HG03520 (cell line): ENCODE measurements around the gene ATF6B.

Experiments used
- ATAC-seq: cut with Tn5 transposase; IDR thresholded peaks from one replicate; pipeline ENCODE4 v1.9.1; 2021; ENCODE audit warnings: mild to moderate bottlenecking, moderate library complexity; ENCODE audit not compliant: unreplicated experiment

The ATF6B gene

DNA sequence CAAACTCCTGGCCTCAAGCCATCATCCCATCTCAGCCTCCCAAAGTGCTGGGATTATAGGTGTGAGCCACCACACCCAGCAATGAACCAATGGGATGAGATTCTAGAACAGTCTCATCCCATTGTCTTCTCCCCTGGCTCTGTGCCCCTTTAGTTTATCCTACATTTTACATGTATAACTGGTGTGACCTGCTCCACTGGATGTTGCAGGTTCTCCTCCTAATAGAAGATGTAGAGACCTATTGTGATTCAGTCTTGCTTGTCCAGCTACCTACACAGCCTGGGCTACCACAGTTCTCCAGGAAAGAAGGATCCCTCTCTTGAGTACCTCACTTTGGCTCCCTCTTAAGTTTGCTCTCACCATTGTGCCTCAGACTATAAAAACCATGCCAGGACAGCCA lies 4.1 kb upstream of the ATF6B start:
- no peak for ATAC-seq

DNA sequence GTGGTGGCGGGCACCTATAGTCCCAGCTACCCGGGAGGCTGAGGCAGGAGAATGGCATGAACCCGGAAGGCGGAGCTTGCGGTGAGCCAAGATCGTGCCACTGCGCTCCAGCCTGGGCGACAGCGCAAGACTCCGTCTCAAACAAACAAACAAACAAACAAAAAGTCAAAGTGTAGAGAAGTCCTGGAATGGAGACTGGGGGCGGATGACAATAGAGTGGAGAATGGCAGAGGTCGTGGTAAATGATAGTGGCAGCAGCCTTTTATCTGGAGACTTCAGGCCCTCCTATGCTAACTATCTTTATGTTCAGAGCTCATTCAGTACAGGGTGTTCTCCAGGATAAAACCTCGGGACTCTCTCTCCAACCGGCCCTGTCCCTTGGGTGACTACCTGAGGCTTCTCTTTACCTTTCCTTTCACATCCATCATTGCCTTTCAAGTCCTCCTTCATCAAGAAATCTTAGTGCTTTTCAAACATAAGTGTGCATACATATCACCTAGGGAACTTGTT lies 3.4 kb upstream of the ATF6B start:
- no peak for ATAC-seq

DNA sequence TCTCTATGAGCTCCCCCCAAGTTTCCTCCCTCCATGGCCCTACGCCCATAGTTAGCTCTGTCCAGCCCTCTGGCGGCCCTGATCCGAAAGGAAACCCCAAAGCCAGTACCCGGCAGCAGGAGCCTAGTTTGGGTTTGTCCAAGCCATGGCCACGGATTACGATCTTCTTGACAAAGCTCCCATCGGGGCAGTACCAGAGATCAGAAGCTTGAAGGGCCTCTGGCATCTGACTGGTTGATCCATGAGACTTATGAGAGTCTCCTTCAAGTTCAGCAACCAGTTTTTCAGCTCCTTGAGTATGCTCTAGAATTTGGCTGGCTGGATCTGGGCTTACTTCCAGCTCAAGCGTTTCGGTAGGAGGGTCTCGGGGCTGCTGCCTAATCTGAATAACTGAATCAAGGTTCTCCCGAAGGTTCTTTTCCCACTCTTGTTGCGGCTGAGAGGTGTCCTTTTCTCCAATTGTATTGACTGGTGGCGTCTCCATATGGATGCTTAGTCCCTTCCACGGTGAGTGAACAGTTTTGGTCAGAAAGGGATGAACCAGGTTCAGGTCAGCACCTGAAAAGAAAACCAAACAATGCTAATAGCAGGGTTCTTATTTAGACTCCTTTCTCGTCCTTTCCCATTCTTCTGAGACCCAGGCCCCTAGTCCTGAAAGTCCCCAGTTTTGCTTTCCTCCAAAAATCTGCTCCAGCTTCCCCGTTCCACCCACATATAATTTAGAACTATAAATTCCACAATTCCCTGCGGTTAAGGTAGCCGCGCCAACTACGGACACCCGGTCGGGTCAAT lies 1.4 kb upstream of the ATF6B start:
- ATAC-seq: peak; percentile 12

DNA sequence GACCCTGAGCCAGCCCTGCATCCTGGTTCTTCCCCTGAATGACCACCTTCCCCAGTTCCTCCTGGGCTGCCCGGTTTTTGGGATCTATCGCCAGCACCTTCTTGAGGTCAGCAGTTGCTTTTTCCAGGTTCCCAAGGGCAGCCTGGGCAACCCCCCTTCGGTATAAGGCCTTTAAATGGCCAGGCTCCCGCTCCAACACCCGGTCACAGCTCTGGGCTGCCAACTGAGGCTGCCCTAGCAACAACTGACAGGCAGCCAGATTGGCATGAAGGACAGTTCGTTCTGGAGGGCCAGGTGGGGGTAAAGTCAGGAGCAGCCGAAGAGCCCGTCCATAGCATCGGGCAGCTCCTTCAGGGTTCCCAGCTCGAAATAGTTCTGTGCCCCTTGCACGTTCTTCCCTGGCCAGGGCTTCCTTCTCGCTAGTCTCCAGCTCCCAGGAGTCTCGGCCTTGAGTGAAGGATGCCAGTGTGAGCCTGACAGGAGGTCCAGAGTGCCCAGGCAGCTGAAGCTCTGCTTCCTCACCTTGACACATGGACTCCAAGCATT lies 778 bp upstream of the ATF6B start:
- ATAC-seq: no peak

DNA sequence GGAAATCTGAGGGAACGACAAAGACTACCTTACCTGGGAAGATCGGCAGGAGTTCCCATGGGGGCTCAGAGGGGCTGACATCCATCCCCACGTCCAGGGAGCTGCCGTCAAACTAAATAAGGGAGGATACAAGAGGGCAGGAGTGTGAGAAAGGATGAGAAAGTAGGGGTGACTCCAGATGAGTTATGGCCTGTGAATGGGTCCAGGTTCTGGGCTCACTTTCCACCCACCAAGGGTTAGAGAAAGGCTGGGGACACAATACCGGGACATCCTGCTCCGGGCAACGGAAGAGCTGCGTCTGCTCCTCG lies 683 bp downstream of the ATF6B start:
- ATAC-seq: no peak

DNA sequence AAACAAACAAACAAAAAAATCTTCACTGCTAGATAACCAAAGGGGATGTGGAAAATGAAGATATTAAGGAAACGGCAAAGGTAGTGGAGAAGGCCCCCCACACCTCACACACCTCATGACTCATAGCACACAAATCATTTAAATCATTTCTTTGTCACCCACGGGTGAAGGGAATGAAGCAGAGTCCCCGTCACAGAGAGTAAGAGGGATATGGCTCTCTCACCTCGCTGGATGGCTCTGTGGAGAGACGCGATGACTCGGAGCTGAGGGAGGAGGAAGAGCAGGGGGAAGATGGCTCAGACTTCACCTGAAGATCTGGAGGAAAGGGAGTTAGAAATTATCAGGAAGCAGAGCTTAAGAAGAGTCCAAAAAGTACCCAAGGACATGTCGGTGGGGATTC lies 1.2 kb downstream of the ATF6B start:
- ATAC-seq: no peak

DNA sequence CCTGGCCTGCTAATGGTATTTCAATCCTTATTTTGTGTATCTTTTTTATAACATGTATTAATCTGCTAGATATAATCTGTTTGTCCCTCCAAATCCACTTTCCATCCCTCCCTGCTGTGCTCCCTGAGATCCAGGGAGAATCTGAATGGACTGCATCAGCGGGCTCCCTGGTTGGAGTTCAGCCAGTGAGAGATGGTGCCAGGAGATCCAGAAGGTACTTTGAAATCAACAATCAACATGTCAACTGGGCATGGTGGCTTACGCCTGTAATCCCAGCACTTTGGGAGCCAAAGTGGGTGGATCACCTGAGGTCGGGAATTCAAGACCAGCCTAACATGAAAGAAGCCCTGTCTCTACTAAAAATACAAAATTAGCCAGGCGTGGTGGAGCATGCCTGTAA lies 4.4 kb downstream of the ATF6B start:
- no peak for ATAC-seq

DNA sequence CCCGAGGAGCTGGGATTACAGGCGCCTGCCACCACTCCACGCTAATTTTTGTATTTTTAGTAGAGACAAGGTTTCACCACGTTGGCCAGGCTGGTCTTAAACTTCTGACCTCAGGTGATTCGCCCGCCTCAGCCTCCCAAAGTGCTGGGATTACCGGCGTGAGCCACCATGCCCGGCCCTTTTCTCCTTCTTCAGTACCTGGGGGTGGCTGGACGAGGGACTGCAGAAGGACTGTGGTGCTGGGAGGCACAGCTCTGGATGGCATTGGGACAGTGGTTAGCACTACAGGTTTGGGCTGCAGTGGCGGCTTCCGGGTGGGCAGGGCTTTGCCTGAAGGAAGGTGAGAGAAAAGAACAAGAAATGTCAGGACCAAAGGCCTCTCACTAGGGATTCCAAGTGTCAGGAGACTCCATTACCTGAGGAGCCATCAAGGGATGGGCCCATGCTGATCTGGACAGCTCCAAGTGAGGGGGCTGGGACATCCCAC lies 7.4 kb downstream of the ATF6B start:
- no peak for ATAC-seq

DNA sequence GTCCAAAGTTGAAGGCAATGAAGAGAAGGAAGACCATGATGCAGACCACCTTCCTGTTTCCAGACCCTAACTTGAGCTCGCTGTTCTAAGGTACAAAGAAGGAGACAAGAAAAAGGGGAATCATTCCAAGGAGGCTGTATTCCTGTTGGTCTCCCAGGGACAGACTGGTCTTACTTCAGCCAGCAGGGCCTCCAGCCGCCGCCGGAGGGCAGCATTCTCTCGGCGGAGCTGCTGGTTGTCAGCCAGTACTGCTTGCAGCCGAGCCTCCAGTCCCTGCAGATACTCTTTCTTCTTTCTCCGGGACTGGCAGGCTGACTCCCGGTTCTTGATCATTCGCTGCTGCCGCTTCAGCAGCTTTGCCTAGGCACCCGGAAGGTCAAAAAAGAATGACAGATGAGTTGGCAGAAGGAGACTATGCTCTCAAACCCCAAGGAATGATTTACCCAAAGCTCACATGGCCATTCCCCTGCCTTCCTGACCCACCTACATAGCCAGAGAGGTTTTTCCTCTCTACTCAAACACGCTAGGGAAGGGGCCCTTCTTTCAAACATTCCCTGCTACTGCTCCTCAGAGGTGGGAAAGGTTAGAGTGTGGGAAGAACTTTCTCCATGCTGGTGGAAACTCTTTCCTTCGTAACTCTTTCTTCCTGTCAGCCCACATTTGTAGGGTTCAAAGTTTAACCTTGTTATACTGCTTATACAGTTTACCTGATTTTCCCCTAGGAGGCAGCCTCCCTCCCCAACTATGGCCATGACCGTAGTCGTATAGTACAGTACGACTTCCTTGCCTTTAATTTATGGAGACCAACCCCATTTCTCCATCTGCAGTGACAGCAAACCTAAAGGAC lies 9.0 kb downstream of the ATF6B start:
- no peak for ATAC-seq

DNA sequence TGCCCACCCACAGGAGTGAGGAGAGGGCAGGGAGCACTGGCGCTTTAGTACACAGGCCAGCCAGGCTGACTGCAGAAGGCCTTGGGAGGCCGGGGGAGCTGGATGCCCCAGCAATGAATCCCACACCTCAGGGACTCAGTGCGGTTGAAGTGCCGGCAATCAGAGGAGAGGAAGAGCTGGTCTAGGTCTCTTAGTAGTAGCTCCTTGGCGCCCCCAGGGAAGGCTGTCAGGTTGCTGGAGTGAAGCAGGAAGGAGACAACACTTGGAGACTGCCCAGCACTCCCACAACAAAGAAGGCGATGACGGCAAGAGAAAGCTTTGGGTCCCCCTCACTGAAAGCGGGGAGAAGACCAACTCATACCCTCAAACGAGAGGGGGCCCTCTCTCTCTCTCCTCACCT lies 10.6 kb downstream of the ATF6B start:
- ATAC-seq: no peak

DNA sequence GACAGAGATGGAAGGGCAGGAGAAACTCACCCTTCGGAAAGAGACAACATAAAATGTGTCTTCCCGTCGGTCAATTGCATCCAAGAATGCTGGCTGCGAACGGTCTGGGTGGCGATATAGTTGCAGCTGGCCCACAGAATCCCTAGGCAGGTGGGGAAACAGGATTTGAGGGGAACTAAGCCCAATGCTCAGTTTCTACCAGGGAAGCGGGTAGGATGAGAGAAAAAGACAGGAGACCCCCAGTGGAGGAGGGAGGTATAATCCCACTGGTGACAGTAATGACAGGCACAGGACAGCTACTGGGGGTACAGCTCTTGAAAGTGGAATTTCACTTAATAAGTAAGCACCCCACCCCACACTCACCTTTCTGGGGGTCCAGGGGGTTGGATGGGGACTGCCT lies 11.4 kb downstream of the ATF6B start:
- ATAC-seq: no peak

DNA sequence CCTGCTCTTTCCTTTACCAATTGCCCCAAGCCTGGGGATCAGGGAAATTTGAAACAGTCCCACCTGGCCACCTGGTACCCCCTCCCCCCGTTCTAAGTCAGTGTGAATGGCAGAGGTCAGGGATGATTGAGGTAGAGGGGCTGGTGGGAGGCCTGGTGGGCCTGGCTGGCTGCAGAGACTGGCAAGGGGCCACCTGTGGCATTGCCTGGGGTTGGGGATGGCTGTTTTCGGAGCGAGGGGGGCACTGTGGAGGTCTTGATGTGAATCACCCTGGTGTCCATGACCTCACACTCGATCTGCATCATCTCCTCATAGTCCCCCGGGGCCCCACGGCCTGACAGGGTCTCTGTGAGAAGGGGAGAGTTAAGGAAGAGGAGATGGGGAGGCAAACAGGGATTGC lies 12.4 kb downstream of the ATF6B start:
- no peak for ATAC-seq

DNA sequence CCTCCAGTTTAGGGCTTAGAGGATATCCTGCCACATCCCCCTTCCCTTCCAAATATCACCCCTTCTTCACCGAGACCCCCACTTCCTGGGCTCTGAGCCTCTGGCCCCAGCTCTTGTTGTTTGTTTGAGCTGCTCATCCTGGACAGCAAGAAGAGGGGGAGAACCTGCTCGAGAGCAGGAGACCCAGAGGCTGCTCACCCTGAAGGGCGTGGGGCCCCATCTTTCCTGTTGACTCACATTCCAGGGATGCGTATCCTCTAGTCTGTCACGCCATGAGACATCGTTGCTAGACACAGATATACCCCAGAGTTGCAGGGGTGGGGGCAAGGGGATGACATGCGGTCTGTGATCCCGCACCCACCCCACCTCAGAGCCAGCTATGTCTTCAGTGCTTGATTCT lies 13.2 kb downstream of the ATF6B start:
- no peak for ATAC-seq

DNA sequence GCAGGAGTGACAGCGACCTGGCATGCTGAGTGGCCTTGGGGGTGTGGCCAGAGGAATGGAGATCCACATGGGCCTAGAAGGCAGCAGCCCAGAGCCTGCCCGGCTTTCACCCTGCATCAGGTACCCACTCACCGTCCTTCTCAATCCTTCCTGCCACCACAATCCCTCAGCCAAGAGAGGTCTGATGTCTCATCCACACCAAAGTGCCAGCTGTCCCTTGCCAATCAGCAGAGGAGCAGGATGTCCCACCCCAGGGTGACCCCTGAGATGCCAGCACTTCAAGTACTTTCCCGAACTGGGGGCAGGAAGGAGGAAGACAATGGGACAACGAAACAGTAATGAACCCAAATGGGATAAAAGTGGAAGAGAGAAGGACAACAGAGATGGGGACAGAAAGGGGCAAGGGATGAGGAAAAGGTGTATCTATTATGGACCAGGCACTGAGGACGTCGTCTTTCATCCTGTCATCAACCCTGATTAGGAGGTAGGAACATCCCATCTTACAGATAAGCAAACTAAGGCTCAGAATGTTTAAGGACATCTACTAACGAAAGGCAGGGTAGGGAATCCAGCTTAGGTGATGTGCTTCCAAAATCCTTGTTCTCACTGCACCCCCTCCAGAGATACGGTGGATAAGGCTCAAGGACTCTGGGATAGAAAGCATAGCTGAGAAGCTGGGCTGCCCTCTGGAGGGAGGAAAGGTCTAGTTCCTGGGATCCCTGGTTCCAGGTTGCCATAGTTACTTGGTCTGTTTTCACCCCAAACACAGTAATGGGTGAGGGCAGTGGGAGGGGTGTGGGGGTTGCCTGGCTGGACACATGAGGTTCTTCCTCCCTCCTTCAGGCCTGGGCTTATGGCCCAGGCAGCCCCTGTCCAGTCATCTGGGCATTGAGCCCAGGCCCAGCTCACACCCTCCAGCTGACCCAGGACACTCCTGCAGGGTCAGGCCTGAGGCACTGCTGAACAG lies 14.4 kb downstream of the ATF6B start:
- ATAC-seq: no peak

DNA sequence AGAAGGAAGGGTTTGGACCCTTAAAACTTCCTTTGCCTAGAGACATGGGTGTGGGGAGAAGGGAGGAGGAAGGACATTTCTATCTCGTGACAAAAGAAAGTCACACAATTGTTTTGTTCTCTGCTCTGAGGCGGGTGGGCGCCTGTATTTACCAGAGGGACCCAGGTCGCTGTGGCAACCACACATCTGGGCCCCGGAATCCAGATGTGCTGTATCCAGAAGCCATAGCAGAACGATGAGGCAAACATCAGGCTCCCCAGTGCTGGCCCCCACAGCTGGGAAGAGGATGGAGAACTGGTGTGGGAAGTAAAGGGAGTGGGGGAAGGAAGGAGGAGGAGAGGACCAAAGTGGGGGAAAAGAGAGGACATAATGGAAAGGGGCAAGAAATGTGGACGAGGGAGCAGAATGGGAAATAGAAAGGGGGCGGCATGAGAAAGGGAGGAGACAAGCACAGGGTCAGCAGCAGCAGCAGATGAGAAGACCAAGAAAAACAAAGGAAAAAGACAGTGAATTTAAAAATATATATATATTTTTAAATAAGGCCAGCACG lies 15.5 kb downstream of the ATF6B start:
- ATAC-seq: no peak

DNA sequence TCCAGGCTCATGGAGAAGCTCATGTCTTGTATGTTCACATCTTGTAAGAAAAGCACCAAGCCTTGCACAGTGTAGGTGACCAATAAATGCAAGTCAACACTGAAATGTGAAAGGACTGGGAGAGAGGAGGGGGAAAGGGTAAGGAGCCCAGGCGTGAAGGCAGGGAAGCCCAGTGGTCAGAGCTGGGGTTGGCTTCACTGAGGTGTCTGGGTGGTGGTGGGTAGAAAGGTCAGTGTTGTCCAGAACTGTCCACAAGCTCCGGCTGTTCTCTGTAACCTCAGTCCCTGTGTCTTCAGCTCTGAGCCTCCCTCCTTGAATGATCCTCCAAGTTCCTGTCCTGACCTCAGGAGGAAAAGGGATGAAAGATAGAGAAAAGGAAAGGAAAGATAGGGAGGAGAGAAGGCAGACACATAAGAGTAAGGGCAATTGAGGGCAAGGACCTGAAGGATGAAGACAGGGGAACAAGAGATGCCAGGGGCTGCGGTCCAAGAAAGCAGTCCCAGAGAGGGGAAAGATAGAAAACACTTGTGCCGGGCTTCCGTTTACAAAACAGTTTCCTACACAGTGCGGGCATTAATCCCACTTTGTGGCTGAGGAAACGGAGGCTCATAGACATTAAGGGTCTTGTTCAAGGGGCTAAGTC lies 16.5 kb downstream of the ATF6B start:
- ATAC-seq: no peak

DNA sequence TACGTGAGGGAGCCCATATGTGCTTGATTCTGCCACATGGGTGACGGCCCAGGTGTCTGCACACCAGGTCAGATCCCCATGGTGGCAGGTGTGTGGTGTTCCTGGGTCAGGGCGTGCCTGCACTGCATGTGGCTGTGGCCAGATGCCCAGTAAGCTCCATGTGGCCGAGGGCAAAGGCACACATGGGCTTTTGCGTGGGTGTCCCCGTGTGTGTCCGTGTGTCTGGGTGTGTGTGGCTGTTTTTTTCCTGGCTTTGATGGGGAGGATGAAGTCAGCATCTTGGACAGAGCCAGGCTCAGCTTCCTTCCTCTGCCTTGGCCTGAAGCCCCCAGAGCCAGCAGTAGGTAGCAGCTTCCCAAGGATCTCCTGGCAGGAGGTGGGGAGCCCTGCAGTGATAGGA lies 17.4 kb downstream of the ATF6B start:
- no peak for ATAC-seq

DNA sequence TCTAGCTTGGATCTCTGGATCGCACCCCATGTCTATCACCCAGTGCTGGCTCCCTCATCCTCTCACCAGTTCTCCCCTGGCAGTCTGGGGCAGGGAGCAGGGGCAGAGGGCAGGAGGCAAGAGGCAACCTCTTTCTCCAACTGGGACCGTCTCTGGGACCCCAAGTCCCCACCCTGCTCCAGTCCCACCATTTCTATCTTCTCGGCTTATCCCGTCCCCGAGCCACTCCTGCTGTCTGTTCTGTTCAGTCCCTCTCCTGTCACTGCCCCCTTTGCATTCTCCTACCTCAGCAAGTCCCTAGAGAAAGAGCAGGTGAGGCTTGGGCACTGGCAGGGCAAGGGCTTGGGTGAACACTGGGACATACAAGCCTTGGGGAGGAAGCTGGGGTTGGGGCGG lies 18.3 kb downstream of the ATF6B start:
- ATAC-seq: no peak

DNA sequence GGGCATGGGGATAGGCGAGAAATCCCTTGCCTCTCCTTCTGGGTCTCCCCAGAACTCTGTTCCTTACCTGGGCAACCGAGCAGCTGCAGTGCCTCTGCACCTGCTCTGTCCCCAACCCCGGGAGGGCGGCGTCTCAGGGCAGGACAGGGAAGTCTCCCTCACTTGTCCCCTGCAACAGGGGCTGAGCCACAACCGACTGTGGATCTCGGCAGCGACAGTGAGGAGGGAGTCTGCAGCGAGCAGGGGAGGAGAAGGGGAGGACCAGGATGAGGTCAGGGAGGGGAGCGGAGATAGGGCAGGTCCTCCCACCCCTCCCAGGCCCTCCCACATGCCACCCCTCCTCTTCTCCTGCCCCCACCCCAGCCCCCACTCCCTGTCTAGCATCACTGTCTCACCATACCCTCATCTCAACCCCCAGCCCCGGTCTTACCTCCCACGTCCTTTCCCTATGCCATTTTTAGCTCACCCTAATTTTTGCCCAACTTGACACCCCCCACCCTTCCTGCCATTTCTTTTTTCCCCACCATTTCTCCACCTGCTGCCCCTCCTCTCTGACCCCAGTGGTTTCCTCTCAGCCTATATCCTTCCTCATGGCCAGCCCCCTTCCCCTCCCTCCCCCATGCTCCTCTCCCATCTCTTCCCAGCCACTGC lies 18.8 kb downstream of the ATF6B start, which contains the start of gene TNXB:
TSS of gene TNXB (minus strand) at position 225 of the 651 bp plus-strand sequence. CDS start 11,140 bp downstream, outside the sequence.
- ATAC-seq: no peak
